Fibroblast of lung (primary cell): ENCODE data around the gene MBLAC1.

Experiments
- EZH2 ChIP-seq: IDR thresholded peaks from 2 replicates; pipeline ENCODE4 v1.5.1; 2012; ENCODE audit warnings: low read length, control low read depth, mild to moderate bottlenecking; ENCODE audit errors: missing control alignments
- TF ChIP-seq, protein P1 (sequence below), 2 donors: IDR thresholded peaks in 1 of 2; conservative IDR thresholded peaks in 1 of 2; 1 replicate in 1 of 2; 2 replicates in 1 of 2; pipeline ENCODE4 v1.5.1; 2011 to 2012; ENCODE audit warnings: low read length in 2 of 2, control low read depth in 1 of 2, inconsistent platforms in 1 of 2, low read depth in 1 of 2, mild to moderate bottlenecking in 1 of 2

DNA sequence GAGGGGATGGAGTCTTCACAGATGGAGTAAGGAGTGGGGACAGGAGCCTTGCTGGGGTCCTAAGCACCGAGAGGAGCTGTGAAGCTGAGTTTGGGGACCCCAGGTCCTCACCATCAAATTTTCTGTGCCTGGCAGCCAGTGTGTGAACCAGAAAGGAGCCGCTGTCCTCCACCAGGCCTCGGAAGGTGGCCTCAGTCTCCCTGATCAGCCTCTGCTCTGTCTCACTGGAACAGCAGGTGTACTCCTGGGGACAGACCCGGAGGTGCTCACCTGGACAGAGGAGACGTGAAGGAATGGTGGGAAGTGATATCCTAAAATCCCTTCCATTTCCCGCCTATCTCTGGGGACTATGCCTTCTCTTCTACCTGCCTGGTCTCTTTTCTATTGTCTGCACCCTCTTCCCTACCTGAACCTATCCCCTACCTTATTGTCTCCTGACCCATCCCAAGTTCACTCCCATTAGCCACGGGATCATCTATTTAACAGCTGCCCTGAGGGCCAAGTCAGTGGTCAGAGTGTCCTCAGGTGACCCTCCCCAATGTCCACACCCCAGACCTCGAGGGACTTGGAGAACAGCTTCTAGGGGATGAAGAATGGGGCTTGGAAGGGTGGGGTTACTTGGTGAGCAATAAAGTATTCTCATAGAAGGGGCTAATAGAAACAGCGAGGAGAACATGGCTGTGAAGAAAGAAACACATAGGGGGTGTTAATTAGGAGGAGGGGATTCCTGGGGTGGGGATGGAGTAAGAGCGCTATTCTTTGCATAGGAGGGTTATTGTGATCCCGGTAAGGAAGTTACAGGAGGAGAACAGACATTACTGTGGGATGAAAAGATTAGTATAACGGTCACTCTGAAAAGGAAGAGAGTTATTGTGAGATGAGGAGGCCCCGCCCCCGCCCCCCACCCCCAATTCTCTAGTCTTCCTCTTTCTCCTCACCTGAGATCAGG lies 49.6 kb downstream of the MBLAC1 start:
- TF ChIP-seq, protein P1, sequence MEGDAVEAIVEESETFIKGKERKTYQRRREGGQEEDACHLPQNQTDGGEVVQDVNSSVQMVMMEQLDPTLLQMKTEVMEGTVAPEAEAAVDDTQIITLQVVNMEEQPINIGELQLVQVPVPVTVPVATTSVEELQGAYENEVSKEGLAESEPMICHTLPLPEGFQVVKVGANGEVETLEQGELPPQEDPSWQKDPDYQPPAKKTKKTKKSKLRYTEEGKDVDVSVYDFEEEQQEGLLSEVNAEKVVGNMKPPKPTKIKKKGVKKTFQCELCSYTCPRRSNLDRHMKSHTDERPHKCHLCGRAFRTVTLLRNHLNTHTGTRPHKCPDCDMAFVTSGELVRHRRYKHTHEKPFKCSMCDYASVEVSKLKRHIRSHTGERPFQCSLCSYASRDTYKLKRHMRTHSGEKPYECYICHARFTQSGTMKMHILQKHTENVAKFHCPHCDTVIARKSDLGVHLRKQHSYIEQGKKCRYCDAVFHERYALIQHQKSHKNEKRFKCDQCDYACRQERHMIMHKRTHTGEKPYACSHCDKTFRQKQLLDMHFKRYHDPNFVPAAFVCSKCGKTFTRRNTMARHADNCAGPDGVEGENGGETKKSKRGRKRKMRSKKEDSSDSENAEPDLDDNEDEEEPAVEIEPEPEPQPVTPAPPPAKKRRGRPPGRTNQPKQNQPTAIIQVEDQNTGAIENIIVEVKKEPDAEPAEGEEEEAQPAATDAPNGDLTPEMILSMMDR (conservative IDR thresholded peaks at IDR 0.05 in 1 of 2, IDR thresholded peaks at IDR 0.05 in 1 of 2; ENCODE audit: low read depth in 1 of 2, low read length in 2 of 2): no peak
- no peak for TF ChIP-seq EZH2
